ENCODE results near the gene SRPRB.

The SRPRB gene

GRCh38 chr3:133805702-133806475 is at the start of gene SRPRB:
SRPRB (plus strand) TSS chr3:133805815; CDS start chr3:133805849, 34 bp downstream.
- DNase-seq (ENCODE audit: low read depth): peak; percentile 80

- DNase-seq (ENCODE audit: low read depth): no peak
Observed at GRCh38 chr3:133756716-133757694, 48.6 kb upstream of the SRPRB start.

GRCh38 chr3:133757701-133758567 is 47.7 kb upstream of the SRPRB start:
- no peak for DNase-seq (ENCODE audit: low read depth)

GRCh38 chr3:133758568-133758928 is 47.1 kb upstream of the SRPRB start:
- no peak for DNase-seq (ENCODE audit: low read depth)

- no peak for DNase-seq (ENCODE audit: low read depth)
Observed at GRCh38 chr3:133758964-133759739, 46.5 kb upstream of the SRPRB start.

GRCh38 chr3:133759740-133760305 is 45.8 kb upstream of the SRPRB start:
- DNase-seq (ENCODE audit: low read depth): no peak

GRCh38 chr3:133760916-133761315 is 44.7 kb upstream of the SRPRB start:
- no peak for DNase-seq (ENCODE audit: low read depth)

GRCh38 chr3:133761605-133762484 is 43.8 kb upstream of the SRPRB start:
- no peak for DNase-seq (ENCODE audit: low read depth)

GRCh38 chr3:133762539-133762938 is 43.1 kb upstream of the SRPRB start:
- DNase-seq (ENCODE audit: low read depth): no peak

GRCh38 chr3:133763797-133764683 is 41.6 kb upstream of the SRPRB start:
- no peak for DNase-seq (ENCODE audit: low read depth)

GRCh38 chr3:133765256-133765655 is 40.4 kb upstream of the SRPRB start:
- DNase-seq (ENCODE audit: low read depth): no peak

- DNase-seq (ENCODE audit: low read depth): no peak
Observed at GRCh38 chr3:133767607-133768006, 38.0 kb upstream of the SRPRB start.

- no peak for DNase-seq (ENCODE audit: low read depth)
Observed at GRCh38 chr3:133769536-133769935, 36.1 kb upstream of the SRPRB start.

- no peak for DNase-seq (ENCODE audit: low read depth)
Observed at GRCh38 chr3:133773732-133774131, 31.9 kb upstream of the SRPRB start.

GRCh38 chr3:133775309-133775708 is 30.3 kb upstream of the SRPRB start:
- no peak for DNase-seq (ENCODE audit: low read depth)

GRCh38 chr3:133775835-133776234 is 29.8 kb upstream of the SRPRB start:
- no peak for DNase-seq (ENCODE audit: low read depth)

- DNase-seq (ENCODE audit: low read depth): no peak
Observed at GRCh38 chr3:133776794-133777438, 28.7 kb upstream of the SRPRB start.

Data from HS-27A (cell line).